ENCODE measurements around the gene USP4.
"Not testable (repeated sequence)": the region's sequence is repeated elsewhere in the genome, so short reads cannot be mapped to it uniquely, and the experiment has no call there.

Gene USP4

DNA sequence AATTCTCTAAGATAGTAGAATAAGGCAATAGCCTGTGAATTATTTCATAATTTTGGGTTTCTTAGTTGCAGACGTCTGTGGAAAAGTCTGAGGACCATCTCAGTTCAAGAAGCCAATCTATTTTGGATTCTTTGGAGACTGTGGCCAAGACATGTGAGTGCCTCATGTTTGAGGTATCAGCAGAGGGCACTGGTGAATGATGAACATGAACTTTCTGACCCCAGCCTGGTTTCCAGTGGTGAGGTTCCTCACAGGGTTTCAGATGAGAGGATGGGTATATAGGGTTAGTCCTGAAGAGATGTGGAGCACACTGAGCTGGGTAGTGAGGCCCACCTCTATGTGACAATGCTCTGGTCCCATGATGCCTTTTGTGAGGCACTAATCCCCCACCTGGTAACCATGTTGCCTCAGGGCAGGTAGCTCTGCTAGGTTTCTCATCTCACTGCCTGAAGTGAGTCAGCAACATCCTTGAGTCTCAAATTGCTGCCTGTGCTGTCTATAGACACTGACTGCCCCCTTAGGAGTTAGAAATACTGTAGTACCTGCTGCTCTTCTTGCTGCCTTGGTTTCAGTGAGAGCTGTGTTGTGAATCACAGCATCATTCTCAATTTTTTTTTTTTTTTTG, 95.2 kb downstream of the USP4 start:
- no peak for DNase-seq

DNA sequence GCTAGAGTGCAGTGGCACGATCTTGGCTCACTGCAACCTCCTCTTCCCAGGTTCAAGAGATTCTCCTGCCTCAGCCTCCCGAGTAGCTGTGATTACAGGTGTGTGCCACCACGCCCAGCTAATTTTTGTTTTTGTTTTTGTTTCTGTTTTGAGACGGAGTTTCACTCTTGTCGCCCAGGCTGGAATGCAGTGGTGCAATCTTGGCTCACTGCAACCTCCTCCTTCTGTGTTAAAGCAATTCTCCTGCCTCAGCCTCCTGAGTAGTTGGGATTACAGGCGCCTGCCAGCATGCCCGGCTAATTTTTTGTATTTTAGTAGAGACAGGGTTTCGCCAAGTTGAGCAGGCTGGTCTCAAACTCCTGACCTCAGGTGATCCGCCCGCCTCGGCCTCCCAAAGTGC, 99.8 kb downstream of the USP4 start:
- not testable (repeated sequence) for DNase-seq

DNA sequence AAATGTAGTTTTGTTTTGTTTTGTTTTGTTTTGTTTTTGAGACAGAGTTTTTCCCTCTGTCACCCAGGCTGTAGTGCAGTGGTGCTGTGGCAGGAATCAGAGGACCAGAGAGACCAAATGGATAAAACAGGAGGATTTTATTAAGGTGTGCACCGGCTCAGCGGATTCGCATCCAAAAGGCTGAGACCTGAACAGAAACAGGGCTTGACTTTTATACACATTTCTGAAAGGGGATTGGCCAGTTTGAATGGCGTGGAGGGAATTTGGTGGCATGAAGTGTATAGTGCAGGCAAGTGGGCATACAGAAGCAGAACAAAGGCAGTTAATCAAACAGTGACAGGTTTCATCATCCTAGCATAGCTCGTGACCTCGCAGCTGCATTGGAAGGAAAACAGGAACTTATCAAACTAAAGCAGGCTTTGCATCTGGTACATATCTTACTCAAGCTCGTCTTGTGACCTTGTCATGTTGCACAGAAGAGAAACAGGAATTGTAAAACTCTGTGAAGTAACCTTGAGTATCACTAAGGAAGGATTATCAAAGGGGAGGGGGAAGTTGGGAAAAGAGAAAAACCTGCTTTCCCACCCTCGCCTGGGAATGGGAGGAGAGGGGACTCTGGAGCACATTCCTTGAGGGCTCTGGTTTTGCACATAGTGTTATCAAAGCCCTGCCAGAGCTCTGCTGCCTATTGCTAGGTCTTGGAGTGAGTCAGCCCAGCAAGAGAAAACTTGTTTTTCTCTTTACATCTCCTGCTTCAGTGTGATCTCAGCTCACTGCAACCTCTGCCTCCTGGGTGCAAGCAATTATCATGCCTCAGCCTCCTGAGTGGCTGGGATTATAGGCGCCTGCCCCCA, 101.4 kb downstream of the USP4 start:
- no peak for DNase-seq

DNA sequence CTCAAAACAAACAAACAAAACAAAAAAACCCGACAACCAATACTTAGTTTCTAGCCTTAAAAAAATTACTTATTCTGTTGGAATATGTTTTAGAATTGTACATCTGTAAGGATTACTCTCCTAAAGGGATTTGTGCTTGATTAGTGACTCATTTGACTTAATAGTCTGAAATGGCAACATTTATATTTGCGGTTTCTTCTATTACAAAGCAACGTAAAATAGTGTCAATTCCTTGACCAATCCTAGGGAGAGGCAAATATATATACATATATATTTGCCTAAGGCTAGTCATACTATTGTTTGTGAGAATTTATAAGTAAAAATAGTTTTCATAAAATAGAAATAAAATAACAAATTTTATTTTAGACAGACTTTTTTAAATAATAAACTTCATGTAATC, 102.5 kb downstream of the USP4 start:
- DNase-seq = no peak

DNA sequence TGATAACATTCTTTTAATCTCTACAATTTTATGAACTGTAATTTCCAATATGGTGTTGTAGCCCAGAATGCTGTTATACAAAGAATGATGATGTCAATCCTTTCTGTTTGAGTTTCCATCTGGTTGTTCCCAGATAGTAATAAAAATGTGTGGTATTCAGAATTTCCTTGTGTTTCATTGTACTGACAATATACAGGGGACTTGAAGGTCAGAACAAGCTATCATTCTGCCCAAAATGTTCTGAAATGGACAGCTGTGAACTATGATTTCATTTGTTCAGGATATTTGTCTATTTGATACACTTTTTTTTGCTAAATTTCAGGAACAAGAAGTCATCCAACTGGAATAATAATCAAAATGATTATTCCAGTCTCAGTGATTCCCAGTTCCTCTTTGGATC, 103.6 kb downstream of the USP4 start:
- DNase-seq = no peak

DNA sequence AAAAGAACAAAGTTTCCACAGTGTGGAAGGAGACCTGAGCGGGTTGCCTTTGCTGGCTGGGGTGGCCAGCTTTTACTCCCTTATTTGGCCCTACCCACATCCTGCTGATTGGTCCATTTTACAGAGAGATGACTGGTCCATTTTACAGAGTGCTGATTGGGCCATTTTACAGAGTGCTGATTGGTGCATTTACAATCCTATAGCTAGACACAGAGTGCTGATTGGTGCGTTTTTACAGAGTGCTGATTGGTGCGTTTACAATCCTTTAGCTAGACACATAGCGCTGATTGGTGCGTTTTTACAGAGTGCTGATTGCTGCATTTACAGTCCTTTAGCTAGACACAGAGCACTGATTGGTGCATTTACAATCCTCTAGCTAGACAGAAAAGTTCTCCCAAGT, 111.0 kb downstream of the USP4 start:
- DNase-seq = not testable (repeated sequence)

Data from NCI-H1105 treated with DMSO at 0.1 percent for 48 hours (cell line).